Measurements from ENCODE around the gene PPA2. TPM values are rescaled to one million over a fixed set of nuclear protein-coding genes. Genes with fewer than 3 reads are reported as not detected.

The PPA2 gene
- total RNA-seq, 1 donor from 2014 or later = 81.0 TPM

GRCh38 chr4:105361053-105361452 lies 112.8 kb downstream of the PPA2 start:
- Mint-ChIP-seq H3K4me3 (no peak overlapping the region), H3K27me3 (ENCODE audit: low read depth) (no peaks in the 10 kb centered on the region), H3K36me3 (ENCODE audit: low read depth) (peaks cover 36% of the 10 kb centered on the region), H3K4me1 (peaks cover 6% of the 10 kb centered on the region), H3K27ac (ENCODE audit: unreplicated experiment) (no peak overlapping the region), H3K9me3 (peaks cover 12% of the 10 kb centered on the region)
- TF ChIP-seq, protein P1, sequence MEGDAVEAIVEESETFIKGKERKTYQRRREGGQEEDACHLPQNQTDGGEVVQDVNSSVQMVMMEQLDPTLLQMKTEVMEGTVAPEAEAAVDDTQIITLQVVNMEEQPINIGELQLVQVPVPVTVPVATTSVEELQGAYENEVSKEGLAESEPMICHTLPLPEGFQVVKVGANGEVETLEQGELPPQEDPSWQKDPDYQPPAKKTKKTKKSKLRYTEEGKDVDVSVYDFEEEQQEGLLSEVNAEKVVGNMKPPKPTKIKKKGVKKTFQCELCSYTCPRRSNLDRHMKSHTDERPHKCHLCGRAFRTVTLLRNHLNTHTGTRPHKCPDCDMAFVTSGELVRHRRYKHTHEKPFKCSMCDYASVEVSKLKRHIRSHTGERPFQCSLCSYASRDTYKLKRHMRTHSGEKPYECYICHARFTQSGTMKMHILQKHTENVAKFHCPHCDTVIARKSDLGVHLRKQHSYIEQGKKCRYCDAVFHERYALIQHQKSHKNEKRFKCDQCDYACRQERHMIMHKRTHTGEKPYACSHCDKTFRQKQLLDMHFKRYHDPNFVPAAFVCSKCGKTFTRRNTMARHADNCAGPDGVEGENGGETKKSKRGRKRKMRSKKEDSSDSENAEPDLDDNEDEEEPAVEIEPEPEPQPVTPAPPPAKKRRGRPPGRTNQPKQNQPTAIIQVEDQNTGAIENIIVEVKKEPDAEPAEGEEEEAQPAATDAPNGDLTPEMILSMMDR (conservative IDR thresholded peaks at IDR 0.05) = no peak
- DNase-seq (ENCODE audit: low read depth, low spot score) = no peak

GRCh38 chr4:105357258-105357980 lies 116.4 kb downstream of the PPA2 start:
- no peaks in the 10 kb centered on the region for H3K27me3 Mint-ChIP-seq (ENCODE audit: low read depth)
- H3K4me3 Mint-ChIP-seq = no peak overlapping the region
- H3K27ac Mint-ChIP-seq (ENCODE audit: unreplicated experiment) = no peak overlapping the region
- TF ChIP-seq, protein P1 (conservative IDR thresholded peaks at IDR 0.05) = no peak
- H3K4me1 Mint-ChIP-seq = peaks cover 5% of the 10 kb centered on the region
- DNase-seq (ENCODE audit: low read depth, low spot score) = no peak
- peaks cover 4% of the 10 kb centered on the region for H3K9me3 Mint-ChIP-seq
- H3K36me3 Mint-ChIP-seq (ENCODE audit: low read depth) = peaks cover 13% of the 10 kb centered on the region

- Mint-ChIP-seq H3K4me1 (no peaks in the 10 kb centered on the region), H3K27me3 (ENCODE audit: low read depth) (no peaks in the 10 kb centered on the region), H3K4me3 (no peak overlapping the region), H3K36me3 (ENCODE audit: low read depth) (peaks cover 13% of the 10 kb centered on the region), H3K27ac (ENCODE audit: unreplicated experiment) (no peak overlapping the region), H3K9me3 (peaks cover 4% of the 10 kb centered on the region)
- DNase-seq (ENCODE audit: low read depth, low spot score) = no peak
- TF ChIP-seq, protein P1 (conservative IDR thresholded peaks at IDR 0.05) = no peak
These were observed 117.7 kb downstream of the PPA2 start for GRCh38 chr4:105356194-105356593.

- Mint-ChIP-seq H3K27me3 (ENCODE audit: low read depth) (no peaks in the 10 kb centered on the region), H3K4me3 (no peak overlapping the region), H3K27ac (ENCODE audit: unreplicated experiment) (no peak overlapping the region), H3K9me3 (no peaks in the 10 kb centered on the region), H3K36me3 (ENCODE audit: low read depth) (no peaks in the 10 kb centered on the region), H3K4me1 (no peaks in the 10 kb centered on the region)
- DNase-seq (ENCODE audit: low read depth, low spot score) = no peak
- TF ChIP-seq, protein P1 (conservative IDR thresholded peaks at IDR 0.05) = no peak
These were observed 121.0 kb downstream of the PPA2 start for GRCh38 chr4:105352826-105353225.

GRCh38 chr4:105351861-105352260 lies 122.0 kb downstream of the PPA2 start:
- Mint-ChIP-seq H3K9me3 (no peaks in the 10 kb centered on the region), H3K4me1 (no peaks in the 10 kb centered on the region), H3K36me3 (ENCODE audit: low read depth) (no peaks in the 10 kb centered on the region), H3K4me3 (no peak overlapping the region), H3K27ac (ENCODE audit: unreplicated experiment) (no peak overlapping the region), H3K27me3 (ENCODE audit: low read depth) (no peaks in the 10 kb centered on the region)
- TF ChIP-seq, protein P1 (conservative IDR thresholded peaks at IDR 0.05) = no peak
- DNase-seq (ENCODE audit: low read depth, low spot score) = no peak

Data from neural crest cell (in vitro differentiated cells).